Measurements from ENCODE around the gene DGKE. TPM values are rescaled to one million over a fixed set of nuclear protein-coding genes. Genes with fewer than 3 reads are reported as not detected.

DGKE gene
- total and polyA plus RNA-seq, 2 of the 8 experiments (the other 6 are each of a cell fraction or from before 2014, with no cell fraction given) = 1.7 to 7.4 TPM

GRCh38 chr17:56866496-56866895 is 32.5 kb downstream of the DGKE start (continued):
- TF ChIP-seq SIN3A (conservative IDR thresholded peaks at IDR 0.05 in 1 of 2, IDR thresholded peaks at IDR 0.05 in 1 of 2; ENCODE audit: low read depth in 1 of 2, low read length in 2 of 2) = no peak
- TF ChIP-seq PHF8 (conservative IDR thresholded peaks at IDR 0.05; ENCODE audit: low read depth, low read length) = no peak
- no peak for TF ChIP-seq KDM1A (IDR thresholded peaks at IDR 0.05; ENCODE audit: borderline replicate concordance, low read length)
